Thymus (tissue), 11 donors: ENCODE measurements around the gene TFDP2. TPM values are rescaled to one million over a fixed set of nuclear protein-coding genes. Genes with fewer than 3 reads are reported as not detected.
"Not testable (repeated sequence)": the region's sequence is repeated elsewhere in the genome, so short reads cannot be mapped to it uniquely, and the experiment has no call there.

Source experiments
- DNase-seq, 9 donors: peaks; one replicate each; pipeline ENCODE4 v3.0.0-alpha.2; 2013; ENCODE audit warnings: low spot score in 9 of 9, low read depth in 6 of 9, missing footprints in 1 of 9
- H3K27ac ChIP-seq, 2 donors: one replicate each; pipeline ENCODE4 v1.5.1; 2013; ENCODE audit warnings: control low read depth in 1 of 2, low read depth in 1 of 2, low read length in 1 of 2, mild to moderate bottlenecking in 1 of 2, moderate library complexity in 1 of 2
- H3K27me3 ChIP-seq, 2 donors: one replicate each; pipeline ENCODE4 v1.5.1; 2013; ENCODE audit warnings: low read length in 1 of 2; ENCODE audit not compliant: control insufficient read depth in 2 of 2, insufficient read depth in 1 of 2
- H3K36me3 ChIP-seq, 2 donors: one replicate each; pipeline ENCODE4 v1.5.1; 2013; ENCODE audit warnings: low read length in 1 of 2, mild to moderate bottlenecking in 1 of 2, moderate library complexity in 1 of 2; ENCODE audit not compliant: control insufficient read depth in 2 of 2, insufficient read depth in 2 of 2
- H3K4me1 ChIP-seq, 2 donors: one replicate each; pipeline ENCODE4 v1.5.1; 2013; ENCODE audit warnings: low read length in 2 of 2; ENCODE audit not compliant: control insufficient read depth in 2 of 2, insufficient read depth in 2 of 2
- H3K4me3 ChIP-seq, 2 donors: one replicate each; pipeline ENCODE4 v1.5.1; 2013; ENCODE audit warnings: low read length in 2 of 2, control low read depth in 1 of 2, mild to moderate bottlenecking in 1 of 2
- H3K9me3 ChIP-seq, 2 donors: one replicate each; pipeline ENCODE4 v1.5.1; 2013; ENCODE audit warnings: low read length in 1 of 2, mild to moderate bottlenecking in 1 of 2; ENCODE audit not compliant: control insufficient read depth in 2 of 2, insufficient read depth in 1 of 2
- WGBS: extraction: QIAGEN DNeasy Blood & Tissue Kit; methylation state at CpG from one replicate; pipeline ENCODE4 v1.1.7; 2013; 5-methylcytosine and 5-hydroxymethylcytosine counted together
- polyA plus RNA-seq: library from polyadenylated mRNA; stranded (reverse); fragments of 200-250 nt; gene quantifications from one replicate; pipeline ENCODE4 v1.2.3, GENCODE V29; 2013
- total RNA-seq: library from RNA; stranded (reverse); fragments of 120-200 nt; gene quantifications from one replicate; pipeline ENCODE4 v1.2.4, GENCODE V29; 2013
- donor health status: healthy.

Gene TFDP2
- total and polyA plus RNA-seq, 2 donors: 29.1 to 230 TPM

DNA sequence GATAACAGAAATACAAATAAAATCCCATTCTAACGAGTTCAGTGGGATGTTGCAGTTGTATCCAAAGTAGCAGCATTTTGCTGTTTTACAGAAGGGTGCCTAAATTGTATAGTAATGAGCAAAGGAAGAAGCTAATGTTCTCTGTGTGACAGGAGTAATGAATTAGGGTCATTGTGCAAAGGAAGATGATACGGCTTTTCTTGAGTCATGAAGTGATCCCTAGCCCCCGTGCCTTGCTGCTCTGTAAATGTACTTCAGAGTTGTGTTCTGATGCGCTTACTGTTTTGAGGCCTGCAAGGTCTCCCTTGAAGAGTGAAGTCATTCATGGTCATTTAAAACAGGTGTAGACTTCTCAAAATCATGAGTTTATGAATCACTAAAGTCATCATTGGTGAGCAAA lies 235.0 kb downstream of the TFDP2 start:
- 99% methylated on average over 4 of the region's 4 CpGs for WGBS
- Histone ChIP-seq H3K4me1 (no peaks in the 10 kb centered on the region), H3K9me3 (no peaks in the 10 kb centered on the region), H3K27me3 (no peaks in the 10 kb centered on the region), H3K4me3 (no peak overlapping the region), H3K27ac (no peak overlapping the region), H3K36me3 (peaks cover 38 to 74% of the 10 kb centered on the region in 2 donors)
- DNase-seq: no peak

DNA sequence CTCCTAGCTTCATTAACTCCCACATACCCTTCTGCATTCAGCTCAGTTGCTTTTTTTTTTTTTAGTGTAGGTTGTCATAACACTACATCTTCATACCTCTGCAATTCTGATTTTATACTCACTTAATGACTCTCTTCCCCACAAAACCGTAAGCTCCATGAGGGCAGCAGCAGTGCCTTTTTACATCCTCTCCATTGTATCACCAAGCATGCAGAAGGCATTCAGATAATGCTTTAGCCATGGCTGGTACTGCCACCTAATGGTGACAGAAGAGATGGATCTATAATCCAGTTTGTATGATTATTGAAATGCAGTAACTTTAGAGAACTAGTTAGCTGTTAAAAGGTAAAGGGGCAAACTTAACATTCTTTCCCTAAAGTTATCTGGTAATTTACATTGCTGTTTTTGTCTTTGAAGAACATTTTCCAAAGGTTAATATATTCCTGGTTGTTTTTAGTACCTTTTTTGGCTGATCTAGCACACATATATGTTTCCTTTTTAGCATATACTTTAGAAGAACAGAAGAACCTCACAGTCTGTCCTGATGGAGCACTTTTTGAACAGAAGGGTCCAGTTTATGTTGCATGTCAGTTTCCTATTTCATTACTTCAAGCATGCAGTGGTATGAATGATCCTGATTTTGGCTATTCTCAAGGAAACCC lies 236.1 kb downstream of the TFDP2 start:
- H3K9me3 ChIP-seq: no peaks in the 10 kb centered on the region
- H3K4me1 ChIP-seq: no peaks in the 10 kb centered on the region
- WGBS: 76% methylated on average over 1 of the region's 1 CpG
- H3K4me3 ChIP-seq: no peak overlapping the region
- peaks cover 42 to 76% of the 10 kb centered on the region in 2 donors for H3K36me3 ChIP-seq
- no peaks in the 10 kb centered on the region for H3K27me3 ChIP-seq
- no peak overlapping the region for H3K27ac ChIP-seq
- DNase-seq: peak; percentile 27 to 82 (median 49)

DNA sequence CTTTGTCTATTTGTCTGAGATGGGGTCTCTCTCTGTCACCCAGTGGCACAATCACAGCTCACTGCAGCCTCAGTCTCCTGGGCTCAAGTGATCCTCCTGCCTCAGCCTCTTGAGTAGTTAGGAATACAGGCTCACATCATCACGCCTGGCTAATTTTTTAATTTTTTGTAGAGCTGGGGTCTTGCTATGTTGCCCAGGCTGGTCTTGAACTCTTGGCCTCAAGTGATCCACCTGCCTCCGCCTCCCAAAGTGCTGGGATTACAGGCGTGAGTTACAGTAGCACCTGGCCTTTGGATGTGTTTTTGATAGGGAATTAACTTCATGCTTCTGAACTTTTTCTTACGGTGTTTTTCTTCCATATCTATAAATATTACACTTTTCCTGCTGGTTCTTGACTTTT lies 239.4 kb downstream of the TFDP2 start:
- WGBS: 97% methylated on average over 4 of the region's 4 CpGs
- not testable (repeated sequence) for H3K4me1 ChIP-seq, H3K4me3 ChIP-seq, DNase-seq, H3K9me3 ChIP-seq, H3K27ac ChIP-seq, H3K27me3 ChIP-seq
- H3K36me3 ChIP-seq: peaks cover 36 to 76% of the 10 kb centered on the region in 2 donors

DNA sequence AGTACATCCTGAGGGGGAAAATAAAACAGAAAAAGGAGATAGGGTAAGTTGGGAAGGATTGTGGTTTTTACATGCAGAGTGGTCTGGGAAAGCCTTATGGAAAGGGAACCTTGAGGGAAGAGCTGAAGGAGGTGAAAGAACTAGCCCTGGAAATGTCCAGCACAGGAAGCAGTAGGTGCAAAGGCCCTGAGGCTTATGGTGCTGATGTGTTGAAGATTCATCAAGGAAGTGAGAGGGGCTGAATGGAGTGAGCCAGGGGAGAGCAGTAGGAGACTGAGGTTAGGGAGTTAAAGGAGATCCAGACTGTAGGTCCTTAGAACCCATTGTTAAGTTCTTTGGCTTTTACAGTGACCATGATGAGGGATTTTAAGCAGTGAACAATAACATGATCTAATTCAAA lies 239.9 kb downstream of the TFDP2 start:
- Histone ChIP-seq H3K27me3 (no peaks in the 10 kb centered on the region), H3K36me3 (peaks cover 33 to 72% of the 10 kb centered on the region in 2 donors), H3K4me3 (no peak overlapping the region), H3K4me1 (no peaks in the 10 kb centered on the region), H3K27ac (no peak overlapping the region), H3K9me3 (no peaks in the 10 kb centered on the region)
- no peak for DNase-seq

DNA sequence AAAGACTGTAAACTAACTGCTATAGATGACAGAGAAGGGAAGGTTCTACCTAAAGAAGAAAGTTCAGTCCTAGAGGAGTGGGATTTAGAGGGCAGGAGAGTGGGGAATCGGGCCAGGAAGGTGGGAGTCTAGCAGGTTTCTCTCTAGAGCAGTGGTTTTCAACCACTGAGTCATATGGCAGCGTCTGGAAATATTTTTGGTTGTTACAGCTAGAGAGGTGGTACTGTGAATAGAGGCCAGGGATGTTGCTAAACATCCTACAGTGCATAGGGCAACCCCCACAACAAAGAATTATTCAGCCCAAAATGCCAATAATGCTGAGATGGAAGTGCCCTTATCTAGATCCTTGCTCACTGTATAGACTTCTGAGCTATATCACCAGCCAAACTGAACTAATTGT lies 244.2 kb downstream of the TFDP2 start:
- Histone ChIP-seq H3K27ac (no peak overlapping the region), H3K36me3 (peaks cover 19 to 50% of the 10 kb centered on the region in 2 donors), H3K27me3 (no peaks in the 10 kb centered on the region), H3K4me1 (no peaks in the 10 kb centered on the region), H3K4me3 (no peak overlapping the region), H3K9me3 (peaks cover 0 to 6% of the 10 kb centered on the region in 2 donors)
- no peak for DNase-seq
- WGBS: 98% methylated on average over 2 of the region's 2 CpGs

DNA sequence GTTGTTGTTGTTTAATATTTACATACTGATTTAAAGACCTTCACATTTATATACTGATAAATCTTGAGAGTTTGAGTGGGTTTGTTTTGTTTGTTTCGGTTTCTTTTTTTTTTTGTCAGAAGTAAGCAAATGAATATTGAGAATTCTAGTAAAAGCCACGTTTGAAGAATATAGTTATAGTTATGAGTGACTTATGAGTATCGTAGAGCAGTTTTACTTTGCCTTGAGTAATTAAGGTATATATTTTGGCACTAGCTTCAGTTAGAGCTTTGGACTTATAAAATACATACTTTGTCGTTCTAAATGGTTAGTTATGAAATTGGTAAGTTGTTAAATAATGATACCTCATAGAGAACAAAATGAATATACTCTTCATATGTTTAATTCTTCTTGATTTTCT lies 245.1 kb downstream of the TFDP2 start:
- Histone ChIP-seq H3K27ac (no peak overlapping the region), H3K27me3 (no peaks in the 10 kb centered on the region), H3K9me3 (peaks cover 0 to 14% of the 10 kb centered on the region in 2 donors), H3K4me3 (no peak overlapping the region), H3K4me1 (no peaks in the 10 kb centered on the region), H3K36me3 (peaks cover 19 to 45% of the 10 kb centered on the region in 2 donors)
- no peak for DNase-seq
- 81% methylated on average over 4 of the region's 4 CpGs for WGBS

DNA sequence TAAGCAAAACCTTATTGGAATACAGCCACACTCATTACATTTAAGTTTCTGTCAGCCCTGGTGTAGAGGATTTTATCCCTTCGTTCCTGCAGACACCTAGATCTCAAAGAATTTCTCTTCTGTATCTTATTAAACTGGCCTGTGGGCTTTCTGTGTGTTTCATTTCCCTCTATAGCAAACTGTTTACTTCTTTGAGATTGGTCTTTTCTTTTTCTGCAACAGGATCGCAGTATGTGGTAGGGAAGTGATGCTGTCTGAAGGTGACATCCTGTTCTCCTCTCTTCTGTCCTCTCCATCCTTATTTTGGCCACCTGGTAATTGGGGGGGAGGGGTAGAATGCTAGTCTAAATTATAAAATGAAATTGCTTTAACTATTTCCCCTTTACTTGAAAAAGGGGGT lies 247.4 kb downstream of the TFDP2 start:
- no peaks in the 10 kb centered on the region for H3K27me3 ChIP-seq
- WGBS: 85% methylated on average over 2 of the region's 2 CpGs
- H3K27ac ChIP-seq: no peak overlapping the region
- peaks cover 13 to 28% of the 10 kb centered on the region in 2 donors for H3K36me3 ChIP-seq
- no peak overlapping the region for H3K4me3 ChIP-seq
- no peak for DNase-seq
- H3K4me1 ChIP-seq: no peaks in the 10 kb centered on the region
- peaks cover 0 to 16% of the 10 kb centered on the region in 2 donors for H3K9me3 ChIP-seq

DNA sequence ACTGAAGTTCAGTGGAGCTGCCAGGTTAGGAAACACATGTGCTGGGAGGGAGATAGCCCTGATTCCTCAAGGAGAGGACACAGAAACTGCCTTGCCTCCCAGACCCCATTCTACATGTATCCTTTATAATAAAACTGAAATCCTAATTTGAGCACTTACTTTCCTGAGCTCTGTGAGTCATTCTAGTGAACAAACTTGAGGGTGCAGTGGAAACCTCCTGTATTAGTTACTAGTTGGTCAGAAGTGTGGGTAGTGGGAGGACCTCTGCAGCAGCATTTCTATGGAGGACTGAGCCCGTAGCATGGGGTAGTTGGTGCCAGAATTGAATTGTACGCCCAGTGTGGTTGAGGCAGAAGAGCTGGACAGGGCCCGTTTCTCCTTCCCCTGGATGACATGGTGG lies 249.0 kb downstream of the TFDP2 start:
- H3K36me3 ChIP-seq: peaks cover 14 to 22% of the 10 kb centered on the region in 2 donors
- H3K4me3 ChIP-seq: no peak overlapping the region
- no peaks in the 10 kb centered on the region for H3K4me1 ChIP-seq
- DNase-seq: no peak
- over 99% methylated on average over 3 of the region's 3 CpGs for WGBS
- H3K27ac ChIP-seq: no peak overlapping the region
- peaks cover 0 to 16% of the 10 kb centered on the region in 2 donors for H3K9me3 ChIP-seq
- no peaks in the 10 kb centered on the region for H3K27me3 ChIP-seq

DNA sequence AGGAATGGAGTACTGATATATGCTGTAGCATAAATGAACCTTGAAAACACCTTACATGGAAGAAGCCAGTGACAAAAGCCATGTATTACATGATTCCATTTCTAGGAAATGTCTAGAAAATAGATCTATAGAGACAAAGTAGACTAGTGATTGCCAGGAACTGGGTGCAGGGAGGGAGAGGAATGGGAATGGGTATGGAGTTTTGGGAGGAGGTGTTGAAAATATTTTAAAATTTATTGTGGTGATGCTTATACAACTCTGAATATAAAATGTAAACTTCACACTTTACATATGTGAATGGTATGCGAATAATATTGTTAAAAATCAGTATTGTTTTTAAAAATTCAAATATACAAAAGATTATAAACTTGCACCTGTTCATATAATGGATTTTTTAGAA lies 250.4 kb downstream of the TFDP2 start:
- no peaks in the 10 kb centered on the region for H3K4me1 ChIP-seq
- no peak for DNase-seq
- no peaks in the 10 kb centered on the region for H3K27me3 ChIP-seq
- H3K9me3 ChIP-seq: peaks cover 0 to 16% of the 10 kb centered on the region in 2 donors
- no peak overlapping the region for H3K27ac ChIP-seq
- no peak overlapping the region for H3K4me3 ChIP-seq
- WGBS: 100% methylated on average over 1 of the region's 1 CpG
- peaks cover 11 to 17% of the 10 kb centered on the region in 2 donors for H3K36me3 ChIP-seq
